Measurements from ENCODE around the gene NOTUM.

The NOTUM gene

GRCh38 chr17:81961087-81961511, at the start of gene NOTUM:
Gene NOTUM (minus strand): TSS chr17:81961187. CDS start chr17:81960909, 278 bp downstream.
- peak; percentile 77 for DNase-seq (ENCODE audit: low spot score)

- DNase-seq (ENCODE audit: low spot score): no peak
Measured at GRCh38 chr17:82009413-82009812, 48.4 kb upstream of the NOTUM start.

- no peak for DNase-seq (ENCODE audit: low spot score)
Measured at GRCh38 chr17:82008941-82009405, 48.0 kb upstream of the NOTUM start.

- DNase-seq (ENCODE audit: low spot score): no peak
Measured at GRCh38 chr17:82008258-82008940, 47.4 kb upstream of the NOTUM start.

GRCh38 chr17:82007495-82008257, 46.7 kb upstream of the NOTUM start:
- no peak for DNase-seq (ENCODE audit: low spot score)

GRCh38 chr17:82007228-82007494, 46.2 kb upstream of the NOTUM start:
- no peak for DNase-seq (ENCODE audit: low spot score)

- no peak for DNase-seq (ENCODE audit: low spot score)
Measured at GRCh38 chr17:82006468-82007227, 45.7 kb upstream of the NOTUM start.

GRCh38 chr17:82005701-82006348, 44.8 kb upstream of the NOTUM start:
- DNase-seq (ENCODE audit: low spot score): peak; percentile 67

- no peak for DNase-seq (ENCODE audit: low spot score)
Measured at GRCh38 chr17:82004517-82005455, 43.8 kb upstream of the NOTUM start.

GRCh38 chr17:82003411-82004381, 42.7 kb upstream of the NOTUM start:
- DNase-seq (ENCODE audit: low spot score): peak; percentile 94

- no peak for DNase-seq (ENCODE audit: low spot score)
Measured at GRCh38 chr17:82001571-82002056, 40.6 kb upstream of the NOTUM start.

- DNase-seq (ENCODE audit: low spot score): peak; percentile 96
Measured at GRCh38 chr17:82000803-82001570, 40.0 kb upstream of the NOTUM start.

- DNase-seq (ENCODE audit: low spot score): no peak
Measured at GRCh38 chr17:81999976-82000802, 39.2 kb upstream of the NOTUM start.

GRCh38 chr17:81999587-81999975, 38.6 kb upstream of the NOTUM start:
- no peak for DNase-seq (ENCODE audit: low spot score)

- DNase-seq (ENCODE audit: low spot score): no peak
Measured at GRCh38 chr17:81998691-81999438, 37.9 kb upstream of the NOTUM start.

GRCh38 chr17:81998212-81998611, 37.2 kb upstream of the NOTUM start:
- DNase-seq (ENCODE audit: low spot score): no peak

GRCh38 chr17:81996757-81997441, 35.9 kb upstream of the NOTUM start:
- DNase-seq (ENCODE audit: low spot score): no peak
